Ovary (tissue), 9 donors: ENCODE measurements around the gene PADI3. TPM values are rescaled to one million over a fixed set of nuclear protein-coding genes. Genes with fewer than 3 reads are reported as not detected.

ENCODE experiments used
- DNase-seq, 5 donors: peaks; one replicate each; pipeline ENCODE4 v3.0.0-alpha.2; 2019 to 2020
- H3K27ac ChIP-seq, 2 donors: fragments of 200-600 bp; one replicate each; pipeline versions ENCODE4 v1.5.1 to v1.8.0; 2019 to 2022
- H3K27me3 ChIP-seq: fragments of 200-600 bp; one replicate; pipeline ENCODE4 v1.8.0; 2022
- H3K36me3 ChIP-seq: fragments of 200-600 bp; sonication (generic); one replicate; pipeline ENCODE4 v1.5.1; 2019
- H3K4me1 ChIP-seq: one replicate; pipeline ENCODE4 v1.8.1; 2013; ENCODE audit warnings: mild to moderate bottlenecking, moderate library complexity; ENCODE audit not compliant: insufficient read depth
- H3K4me3 ChIP-seq: fragments of 200-600 bp; sonication (generic); one replicate; pipeline ENCODE4 v1.5.1; 2017
- H3K9me3 ChIP-seq, 2 donors: fragments of 200-600 bp in 1 of 2; sonication (generic) in 1 of 2; one replicate each; pipeline versions ENCODE4 v1.5.1 to v1.8.1; 2013 to 2019; ENCODE audit warnings: mild to moderate bottlenecking in 1 of 2, moderate library complexity in 1 of 2
- EP300 ChIP-seq: sonication (generic); formaldehyde crosslinking; IDR thresholded peaks from one replicate; pipeline ENCODE4 v1.6.1; 2017; ENCODE audit warnings: antibody characterized with exemption
- POLR2A ChIP-seq: fragments of 450-650 bp; IDR thresholded peaks from one replicate; pipeline ENCODE4 v1.6.1; 2017; ENCODE audit warnings: antibody characterized with exemption, mild to moderate bottlenecking, moderate library complexity
- WGBS, 3 donors: extraction: QIAGEN DNeasy Blood & Tissue Kit in 1 of 3; methylation state at CpG; one replicate each; pipeline versions ENCODE4 v1.1.5 to v1.1.7; 2013 to 2017; 5-methylcytosine and 5-hydroxymethylcytosine counted together
- intact Hi-C, 4 donors: fragments of 100-400 bp; cut with DNase I; formaldehyde crosslinking; loops; one replicate each; pipeline versions ENCODE4 v1.11.0 to v1.15.1; 2022 to 2023
- polyA plus RNA-seq, 2 donors: library from polyadenylated mRNA; stranded (reverse); fragments of 200-250 nt in 1 of 2; fragments of 350-450 nt in 1 of 2; fragmentation: Illumina TruSeq in 1 of 2; extraction: RNeasy Lipid Tissue Mini Kit (QIAGEN cat#74804) in 1 of 2; gene quantifications; one replicate each; pipeline ENCODE4 v1.2.3, GENCODE V29; 2013 to 2014
- total RNA-seq, 7 donors: library from RNA; depleted of rRNA in 2 of 7; stranded (reverse); fragments of >200 nt in 2 of 7; fragmentation: NEBNext Ultra II Directional in 3 of 7; extraction: Animal tissue kit (Norgen Biotek cat#: 25700) in 3 of 7; gene quantifications; one replicate each; pipeline versions ENCODE4 v1.1.0 to v1.2.4, GENCODE V29; 2016 to 2023
- TF ChIP-seq, protein P1 (sequence below), 3 donors: fragments of 450-650 bp in 2 of 3; fragments of 200-600 bp in 1 of 3; IDR thresholded peaks; one replicate each; pipeline versions ENCODE4 v1.5.1 to v1.8.0; 2016 to 2022; ENCODE audit warnings: antibody characterized with exemption in 3 of 3, mild to moderate bottlenecking in 1 of 3
- donor health status: DM: no; HTN: no; CAD: no; lungs with moderate emphysema.
- donor health status: DM: no; HTN: no; CAD: no.
- donor health status: Bipolar disorder and iron deficiency.
- donor health status: DM: yes; HTN: yes; CAD: no.
- donor health status: DM: no; HTN: no; CAD: no.
- donor health status: DM: yes; HTN: yes; CAD: no.

PADI3 gene
- total and polyA plus RNA-seq, 9 donors: not detected

DNA sequence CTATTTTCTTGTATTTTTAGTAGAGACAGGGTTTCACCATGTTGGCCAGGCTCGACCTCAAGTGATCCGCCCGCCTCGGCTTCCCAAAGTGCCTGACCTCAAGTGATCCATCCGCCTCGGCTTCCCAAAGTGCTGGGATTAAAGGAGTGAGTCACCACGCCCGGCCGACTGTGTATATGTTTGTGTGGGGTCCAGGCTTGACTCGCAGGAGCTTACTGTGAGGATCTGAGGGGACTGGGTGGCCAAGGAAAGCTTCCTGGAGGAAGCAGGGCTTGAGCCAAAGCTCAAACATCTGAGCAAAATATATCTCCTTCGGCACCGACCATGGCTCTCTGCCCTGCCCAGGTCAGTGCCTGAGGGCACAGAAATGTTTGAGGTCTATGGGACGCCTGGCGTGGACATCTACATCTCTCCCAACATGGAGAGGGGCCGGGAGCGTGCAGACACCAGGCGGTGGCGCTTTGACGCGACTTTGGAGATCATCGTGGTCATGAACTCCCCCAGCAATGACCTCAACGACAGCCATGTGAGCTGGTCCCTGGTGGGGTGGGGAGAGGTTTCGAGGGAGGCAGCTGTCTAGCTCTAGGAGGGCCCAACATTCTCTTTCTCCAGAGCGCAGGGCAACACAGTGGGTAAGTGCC is 10.5 kb downstream of the PADI3 start:
- no peak overlapping the region for H3K27ac ChIP-seq
- no peaks in the 10 kb centered on the region for H3K9me3 ChIP-seq
- no peak overlapping the region for H3K4me3 ChIP-seq
- 76 to 81% (median 77%) methylated on average over 24 of the region's 24 CpGs for WGBS, 3 donors
- DNase-seq: no peak
- H3K4me1 ChIP-seq: no peaks in the 10 kb centered on the region
- TF ChIP-seq POLR2A (no peak), EP300 (no peak)
- TF ChIP-seq, protein P1, sequence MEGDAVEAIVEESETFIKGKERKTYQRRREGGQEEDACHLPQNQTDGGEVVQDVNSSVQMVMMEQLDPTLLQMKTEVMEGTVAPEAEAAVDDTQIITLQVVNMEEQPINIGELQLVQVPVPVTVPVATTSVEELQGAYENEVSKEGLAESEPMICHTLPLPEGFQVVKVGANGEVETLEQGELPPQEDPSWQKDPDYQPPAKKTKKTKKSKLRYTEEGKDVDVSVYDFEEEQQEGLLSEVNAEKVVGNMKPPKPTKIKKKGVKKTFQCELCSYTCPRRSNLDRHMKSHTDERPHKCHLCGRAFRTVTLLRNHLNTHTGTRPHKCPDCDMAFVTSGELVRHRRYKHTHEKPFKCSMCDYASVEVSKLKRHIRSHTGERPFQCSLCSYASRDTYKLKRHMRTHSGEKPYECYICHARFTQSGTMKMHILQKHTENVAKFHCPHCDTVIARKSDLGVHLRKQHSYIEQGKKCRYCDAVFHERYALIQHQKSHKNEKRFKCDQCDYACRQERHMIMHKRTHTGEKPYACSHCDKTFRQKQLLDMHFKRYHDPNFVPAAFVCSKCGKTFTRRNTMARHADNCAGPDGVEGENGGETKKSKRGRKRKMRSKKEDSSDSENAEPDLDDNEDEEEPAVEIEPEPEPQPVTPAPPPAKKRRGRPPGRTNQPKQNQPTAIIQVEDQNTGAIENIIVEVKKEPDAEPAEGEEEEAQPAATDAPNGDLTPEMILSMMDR (IDR thresholded peaks at IDR 0.05): no peak
- H3K27me3 ChIP-seq: no peaks in the 10 kb centered on the region
- intact Hi-C loops: no loop called here
- H3K36me3 ChIP-seq: no peaks in the 10 kb centered on the region

DNA sequence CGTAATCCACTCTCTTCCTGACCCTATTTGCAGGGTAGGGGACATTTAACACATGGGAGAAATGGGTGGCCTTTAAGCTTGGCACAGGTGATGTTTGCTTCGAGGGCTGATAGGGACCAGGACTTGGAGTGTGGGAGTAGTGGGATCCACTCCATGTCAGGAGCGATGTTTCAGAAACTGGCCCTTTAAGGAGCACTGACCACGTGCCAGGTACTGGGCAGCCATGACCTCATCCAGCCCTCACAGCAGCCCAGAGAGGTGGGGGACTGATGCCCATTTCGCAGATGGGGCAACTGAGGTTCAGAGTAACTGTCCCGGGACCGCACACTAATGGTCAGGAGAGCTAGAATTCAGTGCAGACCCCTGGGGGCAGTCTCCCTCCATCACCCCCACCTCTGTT is 11.4 kb downstream of the PADI3 start:
- H3K27ac ChIP-seq: no peak overlapping the region
- WGBS, 3 donors: 59 to 68% (median 60%) methylated on average over 7 of the region's 7 CpGs
- no peak for DNase-seq
- no peaks in the 10 kb centered on the region for H3K9me3 ChIP-seq
- no peak overlapping the region for H3K4me3 ChIP-seq
- TF ChIP-seq, protein P1 (IDR thresholded peaks at IDR 0.05): no peak
- TF ChIP-seq POLR2A (no peak), EP300 (no peak)
- H3K36me3 ChIP-seq: no peaks in the 10 kb centered on the region
- intact Hi-C loops: no loop called here
- no peaks in the 10 kb centered on the region for H3K4me1 ChIP-seq
- H3K27me3 ChIP-seq: no peaks in the 10 kb centered on the region

DNA sequence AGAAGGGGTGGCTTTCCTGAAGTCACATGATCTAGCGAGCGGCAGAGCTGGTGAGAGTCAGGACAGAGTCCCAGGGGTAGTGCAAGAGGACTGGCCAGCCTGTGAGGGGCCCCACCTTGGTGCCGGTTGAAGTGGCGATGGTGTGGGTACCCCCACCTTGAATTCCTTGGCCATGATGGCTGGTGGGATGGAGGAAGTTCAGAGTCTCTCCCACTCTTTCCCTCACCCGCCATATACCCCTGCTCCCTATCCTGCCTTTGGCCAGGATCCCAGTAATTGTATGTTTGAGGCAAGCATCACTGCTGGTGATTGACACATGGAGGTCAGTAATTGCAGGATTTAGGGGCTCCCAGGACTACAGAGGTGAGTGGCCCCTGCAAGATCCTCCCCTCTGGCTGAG is 11.8 kb downstream of the PADI3 start:
- DNase-seq: no peak
- intact Hi-C loops: no loop called here
- H3K4me1 ChIP-seq: no peaks in the 10 kb centered on the region
- H3K27me3 ChIP-seq: no peaks in the 10 kb centered on the region
- no peaks in the 10 kb centered on the region for H3K36me3 ChIP-seq
- no peaks in the 10 kb centered on the region for H3K9me3 ChIP-seq
- no peak overlapping the region for H3K27ac ChIP-seq
- 75 to 83% (median 82%) methylated on average over 5 of the region's 5 CpGs for WGBS, 3 donors
- TF ChIP-seq, protein P1 (IDR thresholded peaks at IDR 0.05): no peak
- no peak for TF ChIP-seq EP300
- no peak overlapping the region for H3K4me3 ChIP-seq

DNA sequence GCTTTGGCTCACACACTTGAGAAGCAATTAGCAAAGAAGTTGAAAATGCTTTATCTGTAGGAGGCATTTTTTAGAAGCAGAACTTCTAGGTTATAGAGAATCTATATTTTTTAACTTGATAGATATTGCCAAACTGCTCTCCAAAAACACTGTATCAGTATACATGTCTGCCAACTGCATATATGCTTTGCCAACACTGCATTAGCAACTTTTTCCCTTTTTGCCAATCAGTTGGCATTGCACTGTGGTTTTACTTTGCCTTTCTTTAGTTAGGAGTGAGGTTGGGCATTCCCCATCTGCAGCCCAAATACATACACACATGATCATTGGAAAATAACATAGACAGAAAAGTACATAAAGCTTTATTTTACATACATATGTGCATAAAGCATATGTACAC is 15.0 kb downstream of the PADI3 start:
- Histone ChIP-seq H3K4me3 (no peak overlapping the region), H3K27me3 (no peaks in the 10 kb centered on the region), H3K36me3 (no peaks in the 10 kb centered on the region), H3K4me1 (no peaks in the 10 kb centered on the region), H3K9me3 (no peaks in the 10 kb centered on the region), H3K27ac (no peak overlapping the region)
- intact Hi-C loops: no loop called here
- no peak for DNase-seq
- TF ChIP-seq, protein P1 (IDR thresholded peaks at IDR 0.05): no peak
- TF ChIP-seq POLR2A (no peak), EP300 (no peak)
